Measurements from ENCODE around the gene CRYAB.

The CRYAB gene

GRCh38 chr11:111942829-111943228 lies 31.3 kb upstream of the CRYAB start:
- TF ChIP-seq CTCF (IDR thresholded peaks at IDR 0.05): no peak
- Mint-ChIP-seq H3K4me1 (peaks cover 69% of the 10 kb centered on the region), H3K27me3 (ENCODE audit: low read depth, poor library complexity) (peaks cover 1% of the 10 kb centered on the region), H3K9me3 (no peaks in the 10 kb centered on the region), H3K36me3 (ENCODE audit: low read depth) (peaks cover 13% of the 10 kb centered on the region), H3K4me3 (no peak overlapping the region), H3K27ac (peak overlapping the region; percentile 44)
- DNase-seq: no peak

- H3K27ac Mint-ChIP-seq: no peak overlapping the region
These were observed 30.4 kb upstream of the CRYAB start for GRCh38 chr11:111941963-111942362.

GRCh38 chr11:111939836-111940604 lies 28.4 kb upstream of the CRYAB start:
- H3K4me1 Mint-ChIP-seq: peaks cover 69% of the 10 kb centered on the region
- TF ChIP-seq CTCF (IDR thresholded peaks at IDR 0.05): no peak
- no peak overlapping the region for H3K4me3 Mint-ChIP-seq
- H3K9me3 Mint-ChIP-seq: no peaks in the 10 kb centered on the region
- no peak for DNase-seq
- no peak overlapping the region for H3K27ac Mint-ChIP-seq
- H3K36me3 Mint-ChIP-seq (ENCODE audit: low read depth): peaks cover 11% of the 10 kb centered on the region
- H3K27me3 Mint-ChIP-seq (ENCODE audit: low read depth, poor library complexity): peaks cover 6% of the 10 kb centered on the region

More at GRCh38 chr11:111941963-111942362, 30.4 kb upstream of the CRYAB start:
- Mint-ChIP-seq H3K4me3 (no peak overlapping the region), H3K4me1 (peaks cover 66% of the 10 kb centered on the region), H3K36me3 (ENCODE audit: low read depth) (peaks cover 13% of the 10 kb centered on the region), H3K9me3 (no peaks in the 10 kb centered on the region), H3K27me3 (ENCODE audit: low read depth, poor library complexity) (peaks cover 2% of the 10 kb centered on the region)
- DNase-seq: no peak
- no peak for TF ChIP-seq CTCF (IDR thresholded peaks at IDR 0.05)

GRCh38 chr11:111938687-111939160 lies 27.2 kb upstream of the CRYAB start:
- peak; percentile 14 for DNase-seq
- H3K4me3 Mint-ChIP-seq: peak overlapping the region; percentile 79
- H3K27me3 Mint-ChIP-seq (ENCODE audit: low read depth, poor library complexity): peaks cover 6% of the 10 kb centered on the region

GRCh38 chr11:111937844-111938243 lies 26.3 kb upstream of the CRYAB start:
- peaks cover 6% of the 10 kb centered on the region for H3K27me3 Mint-ChIP-seq (ENCODE audit: low read depth, poor library complexity)
- DNase-seq: peak; percentile 18
- peak overlapping the region; percentile 79 for H3K4me3 Mint-ChIP-seq
- H3K36me3 Mint-ChIP-seq (ENCODE audit: low read depth): peaks cover 6% of the 10 kb centered on the region
- peaks cover 55% of the 10 kb centered on the region for H3K4me1 Mint-ChIP-seq
- peak overlapping the region; percentile 56 for H3K27ac Mint-ChIP-seq
- no peaks in the 10 kb centered on the region for H3K9me3 Mint-ChIP-seq
- no peak for TF ChIP-seq CTCF (IDR thresholded peaks at IDR 0.05)

More at GRCh38 chr11:111938687-111939160, 27.2 kb upstream of the CRYAB start:
- Mint-ChIP-seq H3K36me3 (ENCODE audit: low read depth) (peaks cover 6% of the 10 kb centered on the region), H3K27ac (peak overlapping the region; percentile 60), H3K4me1 (peaks cover 58% of the 10 kb centered on the region), H3K9me3 (no peaks in the 10 kb centered on the region)
- no peak for TF ChIP-seq CTCF (IDR thresholded peaks at IDR 0.05)

- no peak for DNase-seq
- Mint-ChIP-seq H3K27ac (no peak overlapping the region), H3K4me1 (peaks cover 60% of the 10 kb centered on the region), H3K4me3 (peak overlapping the region; percentile 79), H3K9me3 (no peaks in the 10 kb centered on the region), H3K36me3 (ENCODE audit: low read depth) (peaks cover 1% of the 10 kb centered on the region), H3K27me3 (ENCODE audit: low read depth, poor library complexity) (peaks cover 6% of the 10 kb centered on the region)
- no peak for TF ChIP-seq CTCF (IDR thresholded peaks at IDR 0.05)
These were observed 25.8 kb upstream of the CRYAB start for GRCh38 chr11:111937461-111937769.

Measured in nephron progenitor cell (in vitro differentiated cells).